Measurements from ENCODE around the gene BCAR3. TPM values are rescaled to one million over a fixed set of nuclear protein-coding genes. Genes with fewer than 3 reads are reported as not detected.

BCAR3 gene
- total RNA-seq, 4 donors from 2014 or later, result 17.3 to 72.7 (median 54.2) TPM

GRCh38 chr1:93602101-93602500 is 79.5 kb downstream of the BCAR3 start:
- DNase-seq, result peak in 1 of 3 donors; percentile 33
- Histone ChIP-seq H3K9me3 (no peaks in the 10 kb centered on the region), H3K27me3 (no peaks in the 10 kb centered on the region), H3K27ac (no peak overlapping the region), H3K4me3 (no peak overlapping the region), H3K4me1 (peaks cover 0 to 32% (median 0%) of the 10 kb centered on the region in 4 donors), H3K36me3 (no peaks in the 10 kb centered on the region)
- no peak for TF ChIP-seq CTCF (IDR thresholded peaks at IDR 0.05)
- TF ChIP-seq POLR2A (IDR thresholded peaks at IDR 0.05), result no peak

GRCh38 chr1:93601686-93602085 is 80.0 kb downstream of the BCAR3 start:
- Histone ChIP-seq H3K9me3 (no peaks in the 10 kb centered on the region), H3K4me1 (peaks cover 0 to 32% (median 0%) of the 10 kb centered on the region in 4 donors), H3K27ac (no peak overlapping the region), H3K4me3 (no peak overlapping the region), H3K27me3 (no peaks in the 10 kb centered on the region), H3K36me3 (no peaks in the 10 kb centered on the region)
- peak in 1 of 3 donors; percentile 6 for DNase-seq
- no peak for TF ChIP-seq POLR2A (IDR thresholded peaks at IDR 0.05)
- TF ChIP-seq CTCF (IDR thresholded peaks at IDR 0.05), result no peak

GRCh38 chr1:93600663-93601062 is 81.0 kb downstream of the BCAR3 start:
- DNase-seq, result peak in 1 of 3 donors; percentile 45
- Histone ChIP-seq H3K36me3 (no peaks in the 10 kb centered on the region), H3K27me3 (no peaks in the 10 kb centered on the region), H3K4me3 (no peak overlapping the region), H3K27ac (peak overlapping the region in 1 of 4 donors; percentile 9), H3K9me3 (no peaks in the 10 kb centered on the region), H3K4me1 (peaks cover 0 to 30% (median 0%) of the 10 kb centered on the region in 4 donors)
- no peak for TF ChIP-seq POLR2A (IDR thresholded peaks at IDR 0.05)
- no peak for TF ChIP-seq CTCF (IDR thresholded peaks at IDR 0.05)

GRCh38 chr1:93599479-93599878 is 82.2 kb downstream of the BCAR3 start:
- peak in 1 of 3 donors; percentile 18 for DNase-seq
- H3K4me1 ChIP-seq, result peaks cover 0 to 24% (median 0%) of the 10 kb centered on the region in 4 donors

GRCh38 chr1:93598861-93599439 is 82.7 kb downstream of the BCAR3 start:
- Histone ChIP-seq H3K9me3 (no peaks in the 10 kb centered on the region), H3K27ac (no peak overlapping the region), H3K27me3 (no peaks in the 10 kb centered on the region), H3K36me3 (no peaks in the 10 kb centered on the region), H3K4me3 (no peak overlapping the region), H3K4me1 (peaks cover 0 to 23% (median 0%) of the 10 kb centered on the region in 4 donors)
- DNase-seq, result peak in 1 of 3 donors; percentile 37
- no peak for TF ChIP-seq POLR2A (IDR thresholded peaks at IDR 0.05)
- TF ChIP-seq CTCF (IDR thresholded peaks at IDR 0.05), result no peak

More at GRCh38 chr1:93599479-93599878, 82.2 kb downstream of the BCAR3 start:
- no peaks in the 10 kb centered on the region for H3K27me3 ChIP-seq
- H3K27ac ChIP-seq, result no peak overlapping the region
- TF ChIP-seq POLR2A (IDR thresholded peaks at IDR 0.05), result no peak
- no peak overlapping the region for H3K4me3 ChIP-seq
- no peaks in the 10 kb centered on the region for H3K36me3 ChIP-seq
- H3K9me3 ChIP-seq, result no peaks in the 10 kb centered on the region

GRCh38 chr1:93598396-93598795 is 83.2 kb downstream of the BCAR3 start:
- Histone ChIP-seq H3K4me3 (no peak overlapping the region), H3K27me3 (no peaks in the 10 kb centered on the region), H3K27ac (no peak overlapping the region), H3K4me1 (peaks cover 0 to 29% (median 0%) of the 10 kb centered on the region in 4 donors), H3K36me3 (no peaks in the 10 kb centered on the region), H3K9me3 (no peaks in the 10 kb centered on the region)
- peak in 1 of 3 donors; percentile 30 for DNase-seq
- TF ChIP-seq CTCF (IDR thresholded peaks at IDR 0.05) (no peak), POLR2A (IDR thresholded peaks at IDR 0.05) (no peak)

Data from Peyer's patch (tissue), 4 donors.